Osteoblast (primary cell): ENCODE measurements around the gene CAMK2N2. TPM values are rescaled to one million over a fixed set of nuclear protein-coding genes. Genes with fewer than 3 reads are reported as not detected.

Experiments used
- DNase-seq: peaks from one replicate; pipeline ENCODE4 v3.0.0; 2011; ENCODE audit warnings: low spot score, mixed read lengths; ENCODE audit not compliant: insufficient read length; ENCODE audit errors: missing footprints
- H2AFZ ChIP-seq: 2 replicates; pipeline ENCODE4 v1.6.0; 2011; ENCODE audit warnings: mild to moderate bottlenecking, low read length
- H3K27ac ChIP-seq: 2 replicates; pipeline ENCODE4 v1.5.1; 2011; ENCODE audit warnings: mild to moderate bottlenecking, low read depth, low read length, moderate library complexity
- H3K27me3 ChIP-seq: 2 replicates; pipeline ENCODE4 v1.6.0; 2012; ENCODE audit warnings: mild to moderate bottlenecking, control low read depth, inconsistent platforms, low read length, moderate library complexity; ENCODE audit not compliant: insufficient read depth
- H3K36me3 ChIP-seq: 2 replicates; pipeline ENCODE4 v1.5.1; 2011; ENCODE audit warnings: mild to moderate bottlenecking, low read length, control low read depth, moderate library complexity; ENCODE audit not compliant: insufficient read depth
- H3K4me1 ChIP-seq: 2 replicates; pipeline ENCODE4 v1.5.1; 2011; ENCODE audit warnings: mild to moderate bottlenecking, low read length, control low read depth, moderate library complexity; ENCODE audit not compliant: insufficient read depth
- H3K4me2 ChIP-seq: 2 replicates; pipeline ENCODE4 v1.6.0; 2011; ENCODE audit warnings: mild to moderate bottlenecking, low read length; ENCODE audit not compliant: insufficient read depth
- H3K4me3 ChIP-seq: fragments of 200-600 bp; sonication (generic); 3 replicates; pipeline ENCODE4 v1.5.1; 2012; ENCODE audit warnings: mild to moderate bottlenecking, low read length, inconsistent platforms; ENCODE audit not compliant: insufficient read depth
- H3K79me2 ChIP-seq: 2 replicates; pipeline ENCODE4 v1.6.0; 2012; ENCODE audit warnings: mild to moderate bottlenecking, low read length, control low read depth, inconsistent platforms; ENCODE audit not compliant: insufficient read depth
- H3K9me3 ChIP-seq: 2 replicates; pipeline ENCODE4 v1.5.1; 2011; ENCODE audit warnings: low read depth, low read length, control low read depth
- H4K20me1 ChIP-seq: 2 replicates; pipeline ENCODE4 v1.6.0; 2012; ENCODE audit warnings: mild to moderate bottlenecking, low read length, control low read depth; ENCODE audit not compliant: insufficient read depth
- CTCF ChIP-seq: IDR thresholded peaks from 2 replicates; pipeline ENCODE4 v1.5.1; 2011; ENCODE audit warnings: mild to moderate bottlenecking, low read depth, low read length, moderate library complexity; ENCODE audit errors: extremely low read depth
- total RNA-seq: library from RNA; depleted of rRNA; stranded (reverse); fragments of >200 nt; gene quantifications from 2 replicates; pipeline ENCODE4 v1.2.3, GENCODE V29; 2012

The CAMK2N2 gene
- total RNA-seq, 1 donor = not detected

DNA sequence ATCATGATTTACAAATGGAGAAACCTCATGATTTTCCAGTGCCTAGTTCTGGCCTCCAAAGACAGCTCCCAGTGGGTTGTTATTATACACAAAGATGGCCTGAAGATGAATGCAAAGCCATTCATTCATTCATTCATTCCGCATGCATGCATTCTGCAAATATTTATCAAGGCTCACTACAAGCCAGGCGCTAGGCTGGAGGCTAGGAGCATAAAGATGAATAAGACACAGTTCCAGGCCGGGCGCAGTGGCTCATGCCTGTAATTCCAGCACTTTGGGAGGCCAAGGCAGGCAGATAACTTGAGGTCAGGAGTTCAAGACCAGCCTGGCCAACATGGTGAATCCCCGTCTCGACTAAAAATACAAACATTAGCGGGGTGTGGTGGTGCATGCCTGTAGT lies 35.3 kb upstream of the CAMK2N2 start:
- H3K9me3 ChIP-seq = no peaks in the 10 kb centered on the region
- peaks cover 13% of the 10 kb centered on the region for H3K36me3 ChIP-seq
- TF ChIP-seq CTCF = no peak
- H3K4me3 ChIP-seq = no peak overlapping the region
- H3K4me2 ChIP-seq = no peak overlapping the region
- H3K27ac ChIP-seq = no peak overlapping the region
- peaks cover 14% of the 10 kb centered on the region for H3K4me1 ChIP-seq
- peaks cover 25% of the 10 kb centered on the region for H3K79me2 ChIP-seq
- peaks cover 19% of the 10 kb centered on the region for H4K20me1 ChIP-seq
- H3K27me3 ChIP-seq = peaks cover 10% of the 10 kb centered on the region
- DNase-seq = no peak
- no peak overlapping the region for H2AFZ ChIP-seq

- H3K4me1 ChIP-seq = peaks cover 12% of the 10 kb centered on the region
- peaks cover 6% of the 10 kb centered on the region for H3K36me3 ChIP-seq
- peaks cover 10% of the 10 kb centered on the region for H3K27me3 ChIP-seq
- H2AFZ ChIP-seq = no peak overlapping the region
- no peak overlapping the region for H3K27ac ChIP-seq
- DNase-seq = no peak
- peaks cover 15% of the 10 kb centered on the region for H4K20me1 ChIP-seq
- peaks cover 17% of the 10 kb centered on the region for H3K79me2 ChIP-seq
- no peak overlapping the region for H3K4me3 ChIP-seq
- no peaks in the 10 kb centered on the region for H3K9me3 ChIP-seq
- H3K4me2 ChIP-seq = no peak overlapping the region
- TF ChIP-seq CTCF = no peak
Observed at GRCh38 chr3:184295771-184296170, 34.4 kb upstream of the CAMK2N2 start.

DNA sequence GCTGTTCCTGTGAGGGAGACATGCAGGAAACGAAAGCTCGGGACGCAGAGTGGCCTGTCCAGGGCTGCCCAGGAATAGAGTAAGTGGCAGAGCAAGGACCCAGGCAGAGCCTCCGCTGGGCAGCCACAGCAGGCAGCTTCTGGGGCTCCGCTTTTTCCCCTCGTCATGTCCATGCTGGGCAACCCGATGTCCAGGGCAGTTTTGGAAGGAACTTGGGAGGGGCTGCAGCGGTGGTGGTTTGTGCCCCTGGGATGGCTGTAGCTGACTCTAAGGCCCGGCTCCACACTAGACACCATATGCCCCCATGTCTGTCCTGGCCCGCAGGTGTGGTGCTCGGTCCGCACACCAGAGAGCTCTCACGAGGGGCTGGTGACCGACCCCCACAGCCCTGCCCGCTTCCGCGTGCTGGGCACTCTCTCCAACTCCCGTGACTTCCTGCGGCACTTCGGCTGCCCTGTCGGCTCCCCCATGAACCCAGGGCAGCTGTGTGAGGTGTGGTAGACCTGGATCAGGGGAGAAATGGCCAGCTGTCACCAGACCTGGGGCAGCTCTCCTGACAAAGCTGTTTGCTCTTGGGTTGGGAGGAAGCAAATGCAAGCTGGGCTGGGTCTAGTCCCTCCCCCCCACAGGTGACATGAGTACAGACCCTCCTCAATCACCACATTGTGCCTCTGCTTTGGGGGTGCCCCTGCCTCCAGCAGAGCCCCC lies 30.5 kb upstream of the CAMK2N2 start:
- no peaks in the 10 kb centered on the region for H3K79me2 ChIP-seq

More for the DNA sequence above, 30.5 kb upstream of the CAMK2N2 start:
- H3K36me3 ChIP-seq = no peaks in the 10 kb centered on the region
- peaks cover 13% of the 10 kb centered on the region for H3K27me3 ChIP-seq
- no peaks in the 10 kb centered on the region for H3K4me1 ChIP-seq
- no peak overlapping the region for H3K27ac ChIP-seq
- no peak overlapping the region for H3K4me2 ChIP-seq
- no peaks in the 10 kb centered on the region for H3K9me3 ChIP-seq
- DNase-seq = peak; percentile 65
- H4K20me1 ChIP-seq = no peaks in the 10 kb centered on the region
- H2AFZ ChIP-seq = no peak overlapping the region
- no peak overlapping the region for H3K4me3 ChIP-seq
- TF ChIP-seq CTCF = no peak
